Measurements from ENCODE around the gene GRAMD2A.

The GRAMD2A gene

DNA sequence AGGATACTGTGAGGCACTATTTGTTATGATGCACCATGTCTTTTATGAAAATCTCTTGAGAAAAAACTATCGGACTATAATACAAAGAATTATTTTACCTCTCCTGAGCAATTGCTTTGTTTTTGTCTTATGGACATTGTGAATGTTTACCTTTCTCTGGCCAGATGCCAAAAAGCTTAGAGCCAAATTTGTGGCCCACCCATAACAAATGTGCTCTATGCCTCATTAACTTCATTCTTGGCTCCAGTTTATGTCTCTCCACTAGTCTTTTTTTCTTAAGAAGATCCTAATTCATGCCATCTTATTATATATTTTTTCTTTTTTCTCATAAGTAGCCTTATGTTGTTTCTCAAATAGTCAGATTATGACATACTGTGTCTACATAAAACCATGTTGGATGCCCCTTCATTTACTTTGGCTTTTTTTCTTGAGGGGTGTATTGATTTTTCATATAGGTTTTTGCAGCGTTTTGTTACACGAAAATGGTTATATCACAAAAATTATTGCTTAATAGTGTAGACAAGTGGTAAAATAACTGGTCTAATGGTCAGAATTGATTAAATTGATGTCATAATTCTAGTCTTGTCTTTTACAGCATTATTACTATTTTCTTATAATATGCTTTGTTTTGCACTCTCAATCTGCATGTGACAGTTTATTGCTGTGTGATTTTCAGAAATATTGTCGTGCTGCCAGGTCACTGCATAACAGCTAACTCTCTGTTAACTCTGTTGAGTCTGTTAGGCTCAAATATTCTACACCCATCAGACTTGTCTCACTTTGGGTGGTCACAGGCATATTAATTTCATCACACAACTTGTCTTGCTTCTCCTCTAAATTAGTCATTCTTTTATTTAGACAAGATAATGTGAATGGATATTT is 61.2 kb downstream of the GRAMD2A start:
- no peak for DNase-seq (ENCODE audit: low spot score)

DNA sequence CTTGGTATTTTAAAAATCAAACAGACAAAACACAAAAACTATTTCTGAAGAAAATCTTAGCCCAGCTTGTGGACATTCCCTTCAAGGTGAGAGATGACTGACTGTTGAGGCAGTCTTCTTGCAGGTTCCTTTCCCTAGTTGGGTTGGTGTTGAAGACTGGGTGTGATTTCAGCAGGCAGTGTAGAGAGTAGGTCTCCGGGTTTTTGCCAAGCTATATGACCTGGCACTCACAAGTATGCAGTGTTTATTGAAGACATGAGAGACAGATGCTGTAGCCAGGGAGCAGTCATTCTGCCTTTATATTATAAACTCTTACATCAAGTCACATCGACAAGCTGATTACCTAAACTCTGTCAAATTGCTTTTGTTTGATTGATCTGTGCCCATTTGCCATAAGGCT is 61.9 kb downstream of the GRAMD2A start:
- no peak for DNase-seq (ENCODE audit: low spot score)

DNA sequence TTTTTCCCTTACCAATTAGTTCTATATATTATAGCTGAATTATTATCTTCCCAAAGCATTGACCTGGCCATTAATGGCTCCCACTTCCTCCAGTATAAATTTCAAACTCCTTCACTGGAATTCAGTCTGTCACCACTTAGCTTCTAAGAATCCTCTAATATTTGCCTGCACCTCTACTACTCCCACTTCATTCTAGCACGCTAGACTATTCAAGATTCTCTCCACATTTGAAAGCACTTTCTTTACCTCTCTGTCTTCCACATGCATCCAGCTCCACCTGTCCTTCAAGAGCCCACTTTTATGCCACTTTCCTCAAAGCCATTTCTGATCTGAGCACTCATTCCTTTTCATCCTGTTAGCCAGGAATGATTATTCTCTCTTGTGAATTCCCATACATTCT is 64.4 kb downstream of the GRAMD2A start:
- DNase-seq (ENCODE audit: low spot score) = no peak

DNA sequence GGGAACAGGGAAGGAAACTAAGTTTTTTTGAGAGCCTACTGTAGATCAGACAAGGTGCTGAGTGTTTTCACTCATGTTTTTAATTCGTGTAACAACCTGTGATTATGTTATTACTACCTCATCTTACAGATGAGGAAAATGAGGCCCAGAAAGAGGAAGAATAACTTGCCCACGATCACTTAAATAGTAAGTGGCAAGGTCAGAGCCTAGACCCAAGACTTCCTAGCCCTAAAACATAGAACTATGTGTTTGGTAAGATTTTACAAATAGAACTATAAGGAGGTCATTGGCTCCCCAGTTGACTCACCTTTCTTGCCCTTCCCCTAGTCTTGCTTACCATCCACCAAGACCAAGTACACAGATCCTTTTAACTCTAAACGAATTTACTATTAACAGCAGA is 65.7 kb downstream of the GRAMD2A start:
- no peak for DNase-seq (ENCODE audit: low spot score)

DNA sequence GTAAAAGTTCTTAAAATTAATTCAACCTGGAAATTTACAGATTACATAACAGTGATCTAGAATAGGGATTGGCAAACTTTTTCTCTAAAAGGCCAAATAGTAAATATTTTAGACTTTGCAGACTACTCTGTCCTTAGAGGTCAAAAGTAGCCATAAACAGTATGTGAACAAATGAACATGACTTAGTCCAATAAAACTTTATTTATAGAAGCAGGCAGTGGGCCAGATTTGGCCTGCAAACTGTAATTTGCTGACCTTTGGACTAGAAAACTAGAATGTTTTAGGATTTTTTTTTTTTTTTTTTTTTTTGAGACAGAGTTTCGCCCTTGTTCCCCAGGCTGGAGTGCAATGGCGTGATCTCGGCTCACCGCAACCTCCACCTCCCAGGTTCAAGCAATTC is 67.3 kb downstream of the GRAMD2A start:
- DNase-seq (ENCODE audit: low spot score) = no peak

DNA sequence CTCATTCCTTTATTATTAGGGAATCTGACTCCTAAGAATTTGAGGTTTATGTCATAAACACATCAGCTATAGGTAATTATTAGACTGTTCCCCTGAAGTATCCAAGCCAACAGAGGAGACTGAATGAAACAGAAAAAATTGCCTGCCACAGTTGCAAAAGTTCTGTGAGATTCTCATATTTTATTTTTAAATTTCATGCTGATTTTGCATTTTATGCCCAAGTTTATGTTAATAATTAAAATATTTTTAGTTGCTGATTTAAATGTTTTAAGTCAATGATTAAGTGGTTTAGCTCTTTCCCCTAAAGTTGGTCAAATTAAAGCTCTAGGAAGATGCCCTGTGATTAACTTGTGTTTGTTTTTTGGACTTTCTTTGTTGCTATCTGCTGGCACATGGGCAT is 69.2 kb downstream of the GRAMD2A start:
- no peak for DNase-seq (ENCODE audit: low spot score)

DNA sequence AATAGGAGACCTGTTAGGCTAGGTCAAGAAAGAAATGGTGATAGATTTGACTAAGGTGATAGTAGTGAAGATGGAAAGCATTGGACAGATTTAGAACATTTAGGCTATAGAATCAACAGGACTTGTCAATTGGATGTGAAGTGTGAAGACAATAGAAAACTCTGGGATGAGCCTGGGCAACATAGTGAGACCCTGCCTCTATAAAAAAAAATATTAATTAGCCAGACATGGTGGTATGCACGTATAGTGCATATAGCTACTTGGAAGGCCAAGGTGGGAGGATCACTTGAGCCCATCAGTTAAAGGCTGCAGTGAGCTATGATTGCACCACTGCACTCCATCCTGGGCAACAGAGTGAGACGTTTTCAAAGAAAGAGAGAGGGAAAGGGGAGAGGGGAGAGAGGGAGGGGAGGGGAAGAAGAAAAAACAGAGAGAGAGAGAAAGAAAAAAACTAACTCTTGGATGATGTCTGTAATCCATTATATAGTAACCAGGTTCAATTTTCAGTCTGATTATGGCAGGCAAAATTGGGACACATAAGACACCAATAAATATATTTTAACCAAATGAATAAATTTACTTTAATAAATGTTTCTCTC is 69.8 kb downstream of the GRAMD2A start:
- no peak for DNase-seq (ENCODE audit: low spot score)

DNA sequence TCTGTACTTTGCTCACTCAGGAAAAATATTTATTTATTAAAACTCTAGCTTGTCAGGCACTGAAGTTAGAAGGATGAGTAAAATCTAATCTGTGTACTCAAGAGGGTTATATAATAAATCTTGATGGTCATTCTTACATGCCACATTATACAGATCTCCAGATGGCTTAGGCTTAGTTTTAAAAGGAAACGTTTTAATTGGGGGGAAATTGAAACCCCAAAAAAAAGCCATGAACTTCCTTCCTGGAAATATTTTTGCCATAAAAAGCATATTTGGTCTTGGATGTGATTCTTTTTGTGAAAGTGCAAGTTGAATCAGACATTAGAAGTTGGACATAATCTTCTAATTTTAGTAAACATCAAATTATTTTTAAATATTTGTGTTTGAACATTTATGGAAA is 73.4 kb downstream of the GRAMD2A start:
- DNase-seq (ENCODE audit: low spot score) = no peak

DNA sequence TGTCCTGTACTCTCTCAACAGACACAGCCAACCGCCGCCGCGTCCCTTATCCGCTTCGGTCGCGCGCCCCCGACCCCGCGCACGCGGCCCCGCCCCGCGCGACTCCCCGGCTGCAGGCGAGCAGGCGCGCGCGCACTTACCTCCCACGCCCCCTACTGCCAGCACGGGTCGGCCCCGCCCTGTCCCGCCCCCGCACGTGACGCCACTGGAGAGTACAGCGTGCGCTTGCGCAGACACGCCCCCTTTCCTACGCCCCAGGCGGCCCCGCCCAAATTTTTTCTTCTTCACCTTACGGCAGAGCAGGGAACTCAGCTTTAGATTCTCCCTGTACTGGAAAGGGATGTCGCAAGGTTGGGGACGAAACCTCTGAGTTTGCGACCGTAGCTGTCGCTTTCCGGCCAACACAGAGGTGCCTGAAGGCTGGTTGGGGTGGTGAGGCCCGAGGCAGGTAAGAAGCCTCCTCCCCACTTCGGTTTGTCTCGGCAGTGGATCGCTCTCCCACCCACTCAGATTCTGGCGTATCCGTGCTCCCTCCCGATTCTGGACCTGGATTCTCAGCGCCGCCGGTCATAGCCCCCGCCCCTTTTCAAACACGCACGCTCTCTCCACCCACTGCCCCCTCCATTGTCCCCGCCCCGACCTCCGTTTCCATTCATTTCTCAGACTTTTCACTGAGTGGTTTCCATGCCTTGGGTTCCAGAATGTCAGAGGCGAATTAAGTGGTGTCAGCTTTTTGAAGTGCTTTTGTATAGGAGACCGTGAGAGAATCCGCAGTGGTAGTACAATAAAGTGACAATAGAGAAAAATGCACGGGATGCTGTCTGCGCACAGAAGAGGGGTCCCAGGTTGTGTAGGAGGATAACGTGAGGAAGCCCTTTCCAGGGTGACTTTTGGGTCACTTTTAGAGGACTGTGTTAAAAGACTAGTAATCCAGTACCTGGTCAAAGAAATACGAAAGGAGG is 79.3 kb downstream of the GRAMD2A start, which contains the start of the genes MYO9A and SENP8:
TSS of gene MYO9A (minus strand) at position 134 of the 962 bp plus-strand sequence. CDS start 71,587 bp downstream, outside the sequence.
TSS of gene SENP8 (plus strand) at position 387 of the 962 bp plus-strand sequence. CDS start 21,221 bp downstream, outside the sequence.
- DNase-seq (ENCODE audit: low spot score) = peak; percentile 96

DNA sequence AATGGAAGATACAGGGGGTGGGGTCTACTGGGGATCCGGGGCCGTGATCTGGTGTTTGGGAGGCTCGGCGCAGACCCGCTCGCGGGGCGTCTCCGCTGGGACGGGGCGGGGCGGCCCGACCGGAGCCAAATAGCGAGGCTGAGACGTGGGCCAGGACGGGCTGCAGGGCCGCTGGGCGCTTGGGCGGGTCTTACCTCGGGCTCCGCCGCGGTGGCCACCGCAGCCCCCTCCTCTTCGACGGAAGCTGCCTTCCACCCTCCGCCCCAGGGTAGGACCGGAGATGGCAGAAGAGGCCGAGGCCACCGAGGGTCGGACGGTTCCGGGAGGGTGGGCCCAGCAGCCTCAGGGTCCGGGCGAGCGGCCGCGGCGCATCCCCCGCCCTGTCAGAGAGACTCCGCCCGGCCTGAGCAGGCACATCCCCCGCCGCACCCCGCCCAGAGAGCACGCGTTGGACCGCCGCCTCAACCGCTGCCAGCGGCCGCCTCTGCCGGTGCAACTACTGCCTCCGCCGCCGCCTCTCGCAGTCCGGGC is 80.0 kb downstream of the GRAMD2A start:
- DNase-seq (ENCODE audit: low spot score) = peak; percentile 77

DNA sequence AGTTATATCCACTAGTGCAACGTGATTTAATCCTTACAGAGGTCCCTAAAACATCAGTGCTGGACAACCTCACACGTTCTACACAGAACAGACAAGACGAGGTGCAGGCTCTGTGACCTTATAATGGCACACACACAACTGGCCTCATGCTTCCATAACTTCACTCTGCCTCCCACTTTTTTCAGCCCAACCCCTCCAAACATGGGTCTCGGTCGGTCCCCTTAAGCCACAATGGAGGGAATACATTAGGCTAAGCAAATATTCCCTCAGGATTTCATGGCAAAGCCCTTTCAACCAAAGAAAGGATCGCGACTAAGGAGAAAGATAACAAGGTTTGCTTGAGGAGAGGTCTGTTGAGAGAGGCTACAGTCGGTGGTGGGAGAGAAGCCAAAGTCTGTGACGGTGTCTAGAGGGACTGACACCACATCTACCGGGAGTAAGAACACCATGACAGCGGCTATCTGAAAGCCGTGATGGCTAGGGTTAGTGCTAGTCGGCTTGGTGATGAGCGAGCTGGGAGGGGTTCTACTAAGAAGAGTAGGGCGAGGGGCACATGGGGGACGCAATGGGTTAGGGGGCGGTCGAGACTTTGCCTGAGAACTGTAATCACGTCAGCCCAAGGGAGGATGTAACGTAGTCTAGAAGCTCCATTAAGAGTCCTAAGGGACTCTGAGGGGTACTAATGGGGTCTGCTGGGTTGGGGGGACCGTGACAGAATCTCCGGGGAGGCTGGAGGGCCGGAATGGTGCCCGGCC is 80.7 kb downstream of the GRAMD2A start:
- peak; percentile 30 for DNase-seq (ENCODE audit: low spot score)

DNA sequence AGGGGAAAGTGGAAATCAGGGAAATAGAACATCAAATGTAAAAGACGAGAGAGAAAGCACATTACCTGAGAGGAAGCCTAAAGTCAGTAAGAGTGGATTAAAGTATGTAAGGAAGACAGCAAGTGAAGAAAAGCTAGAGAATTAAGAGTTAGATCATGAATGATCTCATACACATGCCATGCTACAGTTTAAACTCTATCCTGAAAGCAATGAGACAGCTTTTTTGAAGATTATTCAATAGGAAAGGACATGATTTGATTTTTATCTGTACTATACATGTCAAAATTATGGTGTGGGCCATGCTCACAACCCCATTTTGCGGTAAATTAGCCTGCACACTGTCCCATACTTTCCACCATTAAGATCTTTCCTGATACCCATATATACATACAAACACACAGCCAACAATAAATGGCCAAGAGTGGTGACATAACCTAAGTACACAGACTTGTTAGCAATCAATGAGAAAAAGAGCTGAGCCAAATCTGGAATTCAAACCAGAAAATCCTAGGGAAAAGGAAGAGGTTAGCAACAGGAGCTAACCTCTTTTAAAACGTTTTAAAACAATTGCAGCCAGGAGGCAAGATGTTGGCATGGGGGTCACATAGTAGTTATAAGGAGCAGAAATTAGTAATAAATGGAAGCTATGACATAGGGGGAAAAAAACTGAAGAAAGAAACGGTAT is 84.1 kb downstream of the GRAMD2A start:
- DNase-seq (ENCODE audit: low spot score) = no peak

DNA sequence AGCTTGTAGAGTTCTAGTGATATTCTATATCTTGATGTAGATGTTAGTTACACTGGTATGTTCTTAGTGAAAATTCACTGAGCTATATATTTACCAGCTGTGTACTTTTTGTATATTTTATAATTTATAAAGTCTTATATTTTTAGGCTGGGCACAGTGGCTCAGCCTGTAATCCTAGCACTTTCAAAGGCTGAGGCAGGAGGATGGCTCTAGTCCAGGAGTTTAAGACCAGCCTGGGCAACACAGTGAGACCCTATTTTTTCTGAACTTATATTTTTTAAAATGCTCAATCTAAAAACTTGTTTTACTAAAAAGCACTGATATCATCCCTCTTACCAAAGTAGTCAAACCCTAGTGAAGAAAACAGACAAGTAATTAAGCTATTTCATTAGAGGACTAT is 84.8 kb downstream of the GRAMD2A start:
- DNase-seq (ENCODE audit: low spot score) = no peak

DNA sequence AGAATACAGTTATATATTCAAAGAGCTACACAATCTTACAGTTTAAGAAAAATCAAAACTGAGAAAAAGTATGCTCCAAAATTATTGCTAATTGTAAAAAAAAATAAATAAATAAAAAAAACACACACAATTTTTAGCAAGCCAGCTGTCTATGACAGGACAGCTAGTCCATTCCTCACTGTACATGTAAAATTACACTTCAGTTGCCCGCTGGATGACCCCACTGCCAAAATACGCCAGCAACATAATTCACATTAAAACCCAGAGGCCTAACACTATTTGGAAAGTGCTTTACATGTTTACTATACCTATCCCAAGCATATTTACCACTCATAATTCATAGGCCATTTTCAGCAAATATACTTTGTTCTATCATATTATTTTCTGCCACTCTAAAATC is 85.5 kb downstream of the GRAMD2A start:
- no peak for DNase-seq (ENCODE audit: low spot score)

DNA sequence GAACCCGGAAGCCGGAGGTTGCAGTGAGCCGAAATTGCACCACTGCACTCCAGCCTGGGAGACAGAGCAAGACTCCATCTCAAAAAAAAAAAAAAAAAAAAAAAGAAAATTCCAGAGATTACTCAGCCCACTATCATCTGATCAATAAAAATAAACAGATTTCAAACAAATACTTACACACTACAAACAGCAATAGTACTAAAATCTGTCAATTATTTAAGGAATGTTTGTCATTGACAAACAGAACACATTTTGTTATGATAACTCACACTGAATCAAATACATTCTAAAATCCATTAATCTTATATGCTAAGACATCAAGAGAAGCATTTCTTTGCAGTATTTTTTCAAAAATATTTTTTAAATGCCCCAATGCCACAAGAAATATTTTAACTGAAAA is 87.2 kb downstream of the GRAMD2A start:
- DNase-seq (ENCODE audit: low spot score) = no peak
